ENCODE measurements around the gene GNRH2.
"Not testable (repeated sequence)": the region's sequence is repeated elsewhere in the genome, so short reads cannot be mapped to it uniquely, and the experiment has no call there.

The GNRH2 gene

GRCh38 chr20:3043322-3043721 is at the start of gene GNRH2:
GNRH2 (plus strand) TSS chr20:3043622; CDS start chr20:3044415, 793 bp downstream.
- no peak for DNase-seq (ENCODE audit: low read depth)

- no peak for DNase-seq (ENCODE audit: low read depth)
These were observed 47.6 kb upstream of the GNRH2 start for GRCh38 chr20:2995796-2996195.

GRCh38 chr20:2998728-2999127 is 44.7 kb upstream of the GNRH2 start:
- no peak for DNase-seq (ENCODE audit: low read depth)

GRCh38 chr20:3000852-3001523 is 42.4 kb upstream of the GNRH2 start:
- no peak for DNase-seq (ENCODE audit: low read depth)

GRCh38 chr20:3003416-3003815 is 40.0 kb upstream of the GNRH2 start:
- DNase-seq (ENCODE audit: low read depth) = no peak

- no peak for DNase-seq (ENCODE audit: low read depth)
These were observed 32.3 kb upstream of the GNRH2 start for GRCh38 chr20:3010985-3011723.

- no peak for DNase-seq (ENCODE audit: low read depth)
These were observed 31.7 kb upstream of the GNRH2 start for GRCh38 chr20:3011752-3012151.

GRCh38 chr20:3013771-3014170 is 29.7 kb upstream of the GNRH2 start:
- DNase-seq (ENCODE audit: low read depth) = no peak

GRCh38 chr20:3014179-3014578 is 29.2 kb upstream of the GNRH2 start:
- no peak for DNase-seq (ENCODE audit: low read depth)

GRCh38 chr20:3014662-3015061 is 28.8 kb upstream of the GNRH2 start:
- DNase-seq (ENCODE audit: low read depth) = no peak

GRCh38 chr20:3015302-3015701 is 28.1 kb upstream of the GNRH2 start:
- not testable (repeated sequence) for DNase-seq (ENCODE audit: low read depth)

- DNase-seq (ENCODE audit: low read depth) = no peak
These were observed 22.1 kb upstream of the GNRH2 start for GRCh38 chr20:3021327-3021726.

GRCh38 chr20:3021777-3022176 is 21.6 kb upstream of the GNRH2 start:
- no peak for DNase-seq (ENCODE audit: low read depth)

GRCh38 chr20:3022559-3023490 is 20.6 kb upstream of the GNRH2 start:
- DNase-seq (ENCODE audit: low read depth) = not testable (repeated sequence)

GRCh38 chr20:3027987-3028386 is 15.4 kb upstream of the GNRH2 start:
- DNase-seq (ENCODE audit: low read depth) = no peak

- no peak for DNase-seq (ENCODE audit: low read depth)
These were observed 11.8 kb upstream of the GNRH2 start for GRCh38 chr20:3031524-3032147.

GRCh38 chr20:3032624-3033023 is 10.8 kb upstream of the GNRH2 start:
- no peak for DNase-seq (ENCODE audit: low read depth)

GRCh38 chr20:3037654-3038053 is 5.8 kb upstream of the GNRH2 start:
- no peak for DNase-seq (ENCODE audit: low read depth)

GRCh38 chr20:3038454-3038853 is 5.0 kb upstream of the GNRH2 start:
- DNase-seq (ENCODE audit: low read depth) = no peak

- DNase-seq (ENCODE audit: low read depth) = no peak
These were observed 4.0 kb upstream of the GNRH2 start for GRCh38 chr20:3039426-3039825.

GRCh38 chr20:3040086-3040485 is 3.3 kb upstream of the GNRH2 start:
- no peak for DNase-seq (ENCODE audit: low read depth)

- DNase-seq (ENCODE audit: low read depth) = no peak
These were observed 1.5 kb upstream of the GNRH2 start for GRCh38 chr20:3041854-3042409.

All from stimulated activated CD8-positive, alpha-beta memory T cell treated with anti-CD3 and anti-CD28 coated beads, Interleukin-15, amount 100 ng/mL, for 24 hours (primary cell).